OCI-LY1 (cell line): ENCODE data around the gene METTL1.

Experiments
- CTCF ChIP-seq: fragments of 200-600 bp; sonication (generic), shearing (Covaris generic); IDR thresholded peaks from 2 replicates; pipeline ENCODE4 v1.5.1; 2017; ENCODE audit warnings: mild to moderate bottlenecking, antibody characterized with exemption, low read length, moderate library complexity, mixed read lengths
- EZH2 ChIP-seq: fragments of 200-600 bp; sonication (generic), shearing (Covaris generic); IDR thresholded peaks from 2 replicates; pipeline ENCODE4 v1.8.0; 2017; ENCODE audit warnings: borderline replicate concordance, mixed run types, mild to moderate bottlenecking, antibody characterized with exemption, low read length, moderate library complexity, mixed read lengths

- TF ChIP-seq CTCF (no peak), EZH2 (no peak)
These were observed 35.4 kb upstream of the METTL1 start for GRCh38 chr12:57807285-57807684.
